HEK293T (cell line): ENCODE measurements around the gene TNIP3.

Experiments
- CTCF ChIA-PET: fragments of 350-600 bp; formaldehyde crosslinking; extraction: SDS; loops from one replicate; lab custom pipeline; 2021; ENCODE audit warnings: antibody characterized with exemption, inconsistent platforms; lab: Yijun Ruan, JAX
- POLR2A ChIA-PET: fragments of 350-600 bp; formaldehyde crosslinking; extraction: SDS; loops from one replicate; lab custom pipeline; 2020; ENCODE audit warnings: antibody characterized with exemption, inconsistent platforms; lab: Yijun Ruan, JAX
- DNase-seq: peaks from one replicate; pipeline ENCODE4 v3.0.0; 2012; ENCODE audit warnings: mixed read lengths; ENCODE audit errors: extremely low spot score
- ARNT ChIP-seq: fragments of 450-650 bp; IDR thresholded peaks from 2 replicates; pipeline ENCODE4 v1.6.1; 2017; ENCODE audit warnings: mild to moderate bottlenecking
- BHLHE40 ChIP-seq: fragments of 450-650 bp; IDR thresholded peaks from 2 replicates; pipeline ENCODE4 v1.6.1; 2016; ENCODE audit warnings: mild to moderate bottlenecking, moderate library complexity, borderline replicate concordance
- CTBP1 ChIP-seq: fragments of 450-650 bp; IDR thresholded peaks from 2 replicates; pipeline ENCODE4 v1.6.1; 2016; ENCODE audit warnings: borderline replicate concordance
- ELF4 ChIP-seq: fragments of 450-650 bp; IDR thresholded peaks from 2 replicates; pipeline ENCODE4 v1.6.1; 2017; ENCODE audit warnings: antibody characterized with exemption
- FOXA1 ChIP-seq: fragments of 450-650 bp; IDR thresholded peaks from 2 replicates; pipeline ENCODE4 v1.6.1; 2016; ENCODE audit warnings: mild to moderate bottlenecking
- FOXK2 ChIP-seq: fragments of 450-650 bp; IDR thresholded peaks from 2 replicates; pipeline ENCODE4 v1.6.1; 2016; ENCODE audit warnings: mild to moderate bottlenecking
- FOXM1 ChIP-seq: fragments of 450-650 bp; IDR thresholded peaks from 2 replicates; pipeline ENCODE4 v1.6.1; 2017; ENCODE audit warnings: mild to moderate bottlenecking, borderline replicate concordance
- HDGF ChIP-seq: fragments of 450-650 bp; IDR thresholded peaks from 2 replicates; pipeline ENCODE4 v1.6.1; 2017; ENCODE audit warnings: antibody characterized with exemption, borderline replicate concordance
- L3MBTL2 ChIP-seq: fragments of 450-650 bp; conservative IDR thresholded peaks from 2 replicates; pipeline ENCODE4 v1.6.1; 2016; ENCODE audit warnings: mild to moderate bottlenecking
- LEF1 ChIP-seq: fragments of 450-650 bp; IDR thresholded peaks from 2 replicates; pipeline ENCODE4 v1.6.1; 2017; ENCODE audit warnings: mild to moderate bottlenecking, borderline replicate concordance
- NFRKB ChIP-seq: fragments of 450-650 bp; IDR thresholded peaks from 2 replicates; pipeline ENCODE4 v1.6.1; 2016; ENCODE audit warnings: mild to moderate bottlenecking, moderate library complexity
- PKNOX1 ChIP-seq: fragments of 450-650 bp; IDR thresholded peaks from 2 replicates; pipeline ENCODE4 v1.6.1; 2016
- SP1 ChIP-seq: fragments of 450-650 bp; IDR thresholded peaks from 2 replicates; pipeline ENCODE4 v1.6.1; 2017
- SUZ12 ChIP-seq: fragments of 450-650 bp; IDR thresholded peaks from 2 replicates; pipeline ENCODE4 v1.6.1; 2016; ENCODE audit warnings: mild to moderate bottlenecking
- TARDBP ChIP-seq: fragments of 450-650 bp; IDR thresholded peaks from 2 replicates; pipeline ENCODE4 v1.6.1; 2016
- ZNF384 ChIP-seq: fragments of 450-650 bp; IDR thresholded peaks from 2 replicates; pipeline ENCODE4 v1.6.1; 2016

The TNIP3 gene

DNA sequence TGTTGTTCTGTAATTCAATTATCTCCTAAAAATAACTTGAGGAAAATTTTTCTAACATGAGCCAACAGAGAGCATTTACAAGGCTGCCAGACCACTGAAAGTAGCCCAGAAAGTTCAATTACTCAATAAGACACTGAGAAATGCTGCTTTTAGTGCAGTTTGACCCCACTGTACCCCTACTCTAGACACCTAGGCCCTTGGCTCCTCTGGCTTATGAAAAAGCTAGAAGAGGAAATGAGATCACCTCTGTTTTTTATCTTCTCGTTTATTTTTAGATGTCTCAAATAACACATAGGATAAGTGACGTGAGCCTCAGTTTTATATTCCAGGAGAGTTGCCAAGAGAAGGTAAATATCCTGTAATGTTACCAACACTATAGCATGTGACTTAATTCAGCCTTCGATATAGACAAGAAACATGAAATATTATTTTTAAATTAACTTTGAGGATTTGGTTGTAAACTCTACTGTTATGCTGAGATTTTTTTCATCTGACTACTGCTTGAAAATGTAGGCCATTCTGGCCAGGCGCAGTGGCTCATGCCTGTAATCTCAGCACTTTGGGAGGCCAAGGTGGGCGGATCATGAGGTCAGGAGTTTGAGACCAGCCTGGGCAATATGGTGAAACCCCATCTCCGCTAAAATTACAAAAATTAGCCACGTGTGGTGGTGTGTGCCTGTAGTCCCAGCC is 24.4 kb downstream of the TNIP3 start:
- DNase-seq = no peak
- TF ChIP-seq HDGF (no peak), TARDBP (no peak), SP1 (no peak), FOXM1 (no peak), SUZ12 (no peak), PKNOX1 (no peak), FOXA1 (no peak), CTBP1 (no peak), L3MBTL2 (no peak), FOXK2 (no peak), NFRKB (no peak), ELF4 (no peak), ARNT (no peak), LEF1 (no peak), BHLHE40 (no peak), ZNF384 (no peak)
- ChIA-PET POLR2A (no interaction called here), CTCF (no interaction called here)

DNA sequence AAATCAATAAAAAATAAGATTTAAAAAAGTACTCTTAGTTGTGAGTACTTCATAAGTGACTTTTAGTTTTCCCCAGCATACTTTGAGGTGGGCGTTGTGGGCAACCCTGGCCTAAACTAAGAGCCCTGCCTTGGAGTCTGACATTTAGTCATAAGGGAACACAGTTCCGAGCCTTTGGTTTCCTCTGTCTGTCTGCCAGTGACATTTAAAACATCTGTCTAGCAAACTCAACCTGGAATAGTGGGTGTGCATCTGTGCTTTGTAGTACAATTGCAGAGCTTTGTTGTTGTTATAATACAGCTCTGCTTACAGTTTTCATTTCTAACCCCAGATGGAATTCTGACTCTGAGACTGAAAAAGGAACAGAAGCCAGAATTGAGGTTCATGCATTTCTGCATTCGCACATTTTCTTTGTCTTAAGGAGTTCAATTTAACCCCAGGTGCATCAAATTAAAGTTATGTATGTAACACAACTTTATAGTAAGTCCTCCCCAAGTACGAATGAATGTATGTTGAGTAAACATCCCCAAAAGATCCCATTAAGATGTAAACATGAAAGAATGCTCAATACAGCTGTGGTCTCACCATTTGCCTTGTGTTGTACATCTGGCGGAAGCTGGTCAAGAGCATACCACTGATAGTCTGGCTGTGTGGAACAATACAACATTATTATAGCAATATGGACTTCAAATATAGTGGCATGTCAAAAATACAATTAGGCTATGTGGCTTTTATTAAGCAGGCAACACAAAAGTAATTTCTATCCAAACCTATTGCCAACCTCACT is 25.9 kb downstream of the TNIP3 start:
- ChIA-PET POLR2A (no interaction called here), CTCF (interaction anchor here (0.6 kb wide), 2 partner anchors 217 to 587 kb away, joined by 3 read pairs; no protein-coding TSS in a partner anchor)
- TF ChIP-seq FOXM1 (no peak), ARNT (no peak), L3MBTL2 (no peak), NFRKB (no peak), PKNOX1 (no peak)
- DNase-seq = no peak

- no peak for TF ChIP-seq ARNT
- TF ChIP-seq HDGF = no peak
- TF ChIP-seq ZNF384 = no peak
- TF ChIP-seq NFRKB = no peak
- TF ChIP-seq ELF4 = no peak
- TF ChIP-seq PKNOX1 = no peak
- no peak for TF ChIP-seq BHLHE40
- no peak for TF ChIP-seq TARDBP
- TF ChIP-seq FOXK2 = no peak
- no peak for TF ChIP-seq CTBP1
- TF ChIP-seq FOXA1 = no peak
- TF ChIP-seq SUZ12 = no peak
- no peak for TF ChIP-seq LEF1
- TF ChIP-seq L3MBTL2 = no peak
- ChIA-PET CTCF (no interaction called here), POLR2A (no interaction called here)
- no peak for DNase-seq
These were observed 33.8 kb downstream of the TNIP3 start for GRCh38 chr4:121130326-121130660.

DNA sequence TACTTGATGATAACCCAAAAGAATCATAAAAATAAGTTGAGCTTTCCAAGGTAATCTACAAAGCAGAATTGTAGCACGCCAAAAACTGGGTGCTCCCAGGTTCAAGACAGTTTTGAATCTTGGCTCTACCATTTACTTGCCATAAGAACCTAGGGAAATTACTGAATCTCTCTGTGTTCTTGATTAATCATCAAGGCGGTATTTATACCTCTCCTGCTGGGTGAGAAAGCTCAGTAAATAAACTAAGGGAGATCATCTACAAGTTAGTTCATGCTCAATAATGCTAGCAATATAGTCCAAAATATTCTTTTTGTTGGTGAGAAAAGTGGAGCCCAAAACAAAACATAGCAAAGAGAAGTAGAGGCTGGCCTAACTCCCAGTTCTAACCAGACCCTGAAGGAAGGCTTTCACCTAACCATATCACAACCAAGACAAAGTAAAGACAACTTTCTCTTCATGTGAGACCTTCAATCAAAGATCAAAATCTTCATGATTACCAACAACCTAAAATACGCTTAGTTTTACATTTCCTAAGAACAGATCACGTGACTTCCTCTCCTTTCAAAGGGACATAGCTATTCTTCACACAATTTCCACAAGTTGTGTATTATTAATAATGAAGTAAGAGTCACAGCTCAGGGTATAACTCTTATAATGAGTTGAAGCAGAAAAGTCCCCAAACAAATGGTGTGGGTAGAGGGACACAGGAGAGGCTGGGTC is 34.4 kb downstream of the TNIP3 start:
- no peak for TF ChIP-seq ARNT
- no peak for TF ChIP-seq ELF4
- TF ChIP-seq FOXA1 = no peak
- no peak for TF ChIP-seq TARDBP
- no peak for TF ChIP-seq BHLHE40
- TF ChIP-seq SUZ12 = no peak
- POLR2A ChIA-PET = no interaction called here
- DNase-seq = no peak
- CTCF ChIA-PET = no interaction called here

- CTCF ChIA-PET = no interaction called here
- POLR2A ChIA-PET = interaction anchor here (1.0 kb wide), 1 partner anchor 18 kb away, joined by 3 read pairs; no protein-coding TSS in a partner anchor
These were observed 37.0 kb downstream of the TNIP3 start for GRCh38 chr4:121127100-121127499.

More at GRCh38 chr4:121127100-121127499, 37.0 kb downstream of the TNIP3 start:
- no peak for DNase-seq
- TF ChIP-seq CTBP1 (no peak), LEF1 (no peak), HDGF (no peak), NFRKB (no peak), TARDBP (no peak), FOXK2 (no peak), ELF4 (no peak), FOXM1 (no peak), SUZ12 (no peak)
